CD14-positive monocyte (primary cell): Measurements from ENCODE around the gene RSRC1. TPM values are rescaled to one million over a fixed set of nuclear protein-coding genes. Genes with fewer than 3 reads are reported as not detected.

ENCODE experiments used
- DNase-seq, 3 donors: peaks; one replicate each; pipeline ENCODE4 v3.0.0-alpha.2; 2011 to 2022
- H2AFZ ChIP-seq: 2 replicates; pipeline ENCODE4 v1.6.0; 2012; ENCODE audit warnings: mild to moderate bottlenecking, low read depth, low read length, inconsistent platforms; ENCODE audit not compliant: insufficient read depth, poor library complexity, severe bottlenecking
- H3K27ac ChIP-seq, 2 donors: 1 replicate in 1 of 2; 2 replicates in 1 of 2; pipeline ENCODE4 v1.5.1; 2012 to 2013; ENCODE audit warnings: low read length in 2 of 2, control low read depth in 1 of 2, inconsistent platforms in 1 of 2, low read depth in 1 of 2, mild to moderate bottlenecking in 1 of 2
- H3K27me3 ChIP-seq, 2 donors: one replicate each; pipeline versions ENCODE4 v1.6.0 to v1.6.1; 2011 to 2013; ENCODE audit warnings: low read length in 2 of 2; ENCODE audit not compliant: control insufficient read depth in 2 of 2, insufficient read depth in 2 of 2
- H3K36me3 ChIP-seq, 2 donors: replicated peaks in 1 of 2; 1 replicate in 1 of 2; 2 replicates in 1 of 2; pipeline versions ENCODE4 v1.5.1 to v1.6.1; 2012 to 2013; ENCODE audit warnings: low read length in 2 of 2, control low read depth in 1 of 2, inconsistent platforms in 1 of 2, mild to moderate bottlenecking in 1 of 2; ENCODE audit not compliant: insufficient read depth in 2 of 2, control insufficient read depth in 1 of 2
- H3K4me1 ChIP-seq, 2 donors: 1 replicate in 1 of 2; 2 replicates in 1 of 2; pipeline versions ENCODE4 v1.5.1 to v1.6.1; 2012 to 2013; ENCODE audit warnings: low read length in 2 of 2, control low read depth in 1 of 2, inconsistent platforms in 1 of 2, mild to moderate bottlenecking in 1 of 2, moderate library complexity in 1 of 2; ENCODE audit not compliant: insufficient read depth in 2 of 2, control insufficient read depth in 1 of 2
- H3K4me2 ChIP-seq: replicated peaks from 2 replicates; pipeline ENCODE3; 2012; ENCODE audit warnings: low read length, moderate library complexity, mild to moderate bottlenecking; ENCODE audit not compliant: poor library complexity, severe bottlenecking; ENCODE audit errors: extremely low read depth
- H3K4me3 ChIP-seq, 3 experiments: fragments of 200-600 bp in 1 of 3; sonication (generic) in 1 of 3; replicated peaks in 1 of 3; 1 replicate in 2 of 3; 2 replicates in 1 of 3; pipeline ENCODE4 v1.5.1; 2011 to 2013; ENCODE audit warnings: low read length in 3 of 3, mild to moderate bottlenecking in 3 of 3, control low read depth in 2 of 3, low read depth in 2 of 3, inconsistent platforms in 1 of 3, moderate library complexity in 1 of 3
- H3K79me2 ChIP-seq: 2 replicates; pipeline ENCODE4 v1.6.0; 2012; ENCODE audit warnings: mild to moderate bottlenecking, control low read depth, inconsistent platforms, low read length, moderate library complexity; ENCODE audit not compliant: insufficient read depth
- H3K9ac ChIP-seq: 2 replicates; pipeline ENCODE4 v1.6.0; 2017; ENCODE audit warnings: low read length, mild to moderate bottlenecking; ENCODE audit not compliant: insufficient read depth, poor library complexity, severe bottlenecking
- H3K9me3 ChIP-seq, 2 donors: replicated peaks in 1 of 2; 1 replicate in 1 of 2; 2 replicates in 1 of 2; pipeline versions ENCODE4 v1.5.1 to v1.6.1; 2012 to 2013; ENCODE audit warnings: low read length in 2 of 2, control low read depth in 1 of 2; ENCODE audit not compliant: control insufficient read depth in 1 of 2, insufficient read depth in 1 of 2
- H4K20me1 ChIP-seq: 2 replicates; pipeline ENCODE4 v1.6.0; 2012; ENCODE audit warnings: mild to moderate bottlenecking, low read length, control low read depth, moderate library complexity; ENCODE audit not compliant: insufficient read depth
- H3K27ac Mint-ChIP-seq, 7 donors: one replicate each; pipeline ENCODE4 v1.8.0; 2020; ENCODE audit warnings: mild to moderate bottlenecking in 7 of 7, mixed read lengths in 7 of 7, moderate library complexity in 6 of 7, inconsistent platforms in 2 of 7
- H3K27me3 Mint-ChIP-seq, 3 donors: one replicate each; pipeline ENCODE4 v1.8.0; 2021 to 2022; ENCODE audit warnings: low read depth in 3 of 3, mild to moderate bottlenecking in 3 of 3, mixed read lengths in 3 of 3, moderate library complexity in 3 of 3, inconsistent platforms in 1 of 3
- H3K36me3 Mint-ChIP-seq, 2 donors: one replicate each; pipeline ENCODE4 v1.8.0; 2020; ENCODE audit warnings: mixed read lengths in 2 of 2, inconsistent platforms in 1 of 2, mild to moderate bottlenecking in 1 of 2
- H3K4me1 Mint-ChIP-seq: one replicate; pipeline ENCODE4 v1.8.0; 2020; ENCODE audit warnings: mild to moderate bottlenecking, mixed read lengths
- H3K4me3 Mint-ChIP-seq, 2 donors: one replicate each; pipeline ENCODE4 v1.8.0; 2020; ENCODE audit warnings: mild to moderate bottlenecking in 2 of 2, mixed read lengths in 2 of 2, moderate library complexity in 1 of 2
- H3K9me3 Mint-ChIP-seq, 7 donors: one replicate each; pipeline ENCODE4 v1.8.0; 2020 to 2022; ENCODE audit warnings: mixed read lengths in 7 of 7, mild to moderate bottlenecking in 6 of 7, moderate library complexity in 6 of 7, inconsistent platforms in 2 of 7
- WGBS: methylation state at CpG from one replicate; pipeline ENCODE4 v1.1.5; 2013; ENCODE audit warnings: missing lambda C conversion rate; ENCODE audit not compliant: insufficient coverage; 5-methylcytosine and 5-hydroxymethylcytosine counted together
- intact Hi-C, 2 donors: fragments of 100-400 bp; cut with micrococcal nuclease; formaldehyde crosslinking; loops; one replicate each; pipeline versions ENCODE4 v1.15.0 to v1.15.1; 2023
- polyA plus RNA-seq, 3 donors: library from polyadenylated mRNA; depleted of rRNA in 1 of 3; unstranded in 2 of 3; stranded (reverse) in 1 of 3; fragments of 300-500 nt in 2 of 3; fragments of >200 nt in 1 of 3; fragmentation: Illumina TruSeq in 2 of 3; gene quantifications; 1 replicate in 2 of 3; 2 replicates in 1 of 3; pipeline ENCODE4 v1.2.3, GENCODE V29; 2012 to 2021
- TF ChIP-seq, protein P1 (sequence below): fragments of 200-600 bp; IDR thresholded peaks from one replicate; pipeline ENCODE4 v1.8.0; 2022; ENCODE audit warnings: antibody characterized with exemption, mild to moderate bottlenecking

The RSRC1 gene
- polyA plus RNA-seq, 3 donors, result 6.6 to 31.7 (median 15.1) TPM

DNA sequence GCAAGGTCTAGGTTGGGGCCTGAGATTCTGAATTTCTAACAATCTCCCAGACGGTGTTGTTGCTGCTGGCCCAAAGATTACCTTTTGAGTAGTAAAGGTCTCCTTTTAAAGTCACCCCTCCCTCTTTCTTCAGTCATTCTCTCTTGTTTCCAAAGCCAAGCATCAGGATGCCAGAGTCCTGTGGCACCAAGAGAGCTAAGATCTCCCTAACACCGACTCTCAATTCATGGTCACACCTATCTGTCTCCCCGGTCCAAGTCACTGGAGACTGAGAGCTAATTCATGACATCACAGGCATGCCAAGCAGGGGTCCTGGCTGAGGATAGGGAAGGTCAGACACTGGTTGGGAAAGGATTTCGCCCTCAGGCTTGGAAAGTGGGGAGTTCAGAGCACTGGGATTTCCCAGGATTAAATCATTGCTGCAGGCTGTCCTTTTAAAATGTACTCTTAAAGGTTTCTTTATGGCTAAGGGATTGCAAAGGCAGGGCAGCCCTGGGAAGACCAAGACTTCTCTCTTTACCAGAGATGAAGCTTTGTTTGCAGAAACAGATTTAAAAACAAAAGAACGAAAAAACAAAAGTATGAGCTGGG lies 11.0 kb upstream of the RSRC1 start:
- peak overlapping the region in 1 of 3 experiments; percentile 90 for H3K4me3 ChIP-seq
- peak overlapping the region in 1 of 2 donors; percentile 99 for H3K4me3 Mint-ChIP-seq
- no peak overlapping the region for H3K27ac Mint-ChIP-seq

DNA sequence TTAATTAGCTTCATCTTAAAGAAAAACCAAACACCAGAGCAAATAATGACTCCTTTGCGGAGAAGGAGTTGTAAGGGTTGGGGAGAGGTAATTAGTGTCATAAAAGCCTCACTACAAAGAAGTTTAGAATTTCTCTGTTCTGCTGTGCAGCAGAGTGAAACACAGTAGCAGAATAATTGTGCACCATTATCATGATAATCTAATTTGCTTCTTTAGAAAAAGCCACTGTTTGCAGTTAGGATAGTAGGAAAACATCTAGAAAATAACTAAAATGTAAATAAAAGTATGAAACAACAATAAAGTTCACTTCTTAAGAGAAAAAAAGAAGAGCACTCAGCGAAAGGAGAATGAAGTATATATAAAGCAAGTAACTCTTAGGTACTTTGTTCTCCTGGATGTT lies 9.2 kb upstream of the RSRC1 start:
- TF ChIP-seq, protein P1, sequence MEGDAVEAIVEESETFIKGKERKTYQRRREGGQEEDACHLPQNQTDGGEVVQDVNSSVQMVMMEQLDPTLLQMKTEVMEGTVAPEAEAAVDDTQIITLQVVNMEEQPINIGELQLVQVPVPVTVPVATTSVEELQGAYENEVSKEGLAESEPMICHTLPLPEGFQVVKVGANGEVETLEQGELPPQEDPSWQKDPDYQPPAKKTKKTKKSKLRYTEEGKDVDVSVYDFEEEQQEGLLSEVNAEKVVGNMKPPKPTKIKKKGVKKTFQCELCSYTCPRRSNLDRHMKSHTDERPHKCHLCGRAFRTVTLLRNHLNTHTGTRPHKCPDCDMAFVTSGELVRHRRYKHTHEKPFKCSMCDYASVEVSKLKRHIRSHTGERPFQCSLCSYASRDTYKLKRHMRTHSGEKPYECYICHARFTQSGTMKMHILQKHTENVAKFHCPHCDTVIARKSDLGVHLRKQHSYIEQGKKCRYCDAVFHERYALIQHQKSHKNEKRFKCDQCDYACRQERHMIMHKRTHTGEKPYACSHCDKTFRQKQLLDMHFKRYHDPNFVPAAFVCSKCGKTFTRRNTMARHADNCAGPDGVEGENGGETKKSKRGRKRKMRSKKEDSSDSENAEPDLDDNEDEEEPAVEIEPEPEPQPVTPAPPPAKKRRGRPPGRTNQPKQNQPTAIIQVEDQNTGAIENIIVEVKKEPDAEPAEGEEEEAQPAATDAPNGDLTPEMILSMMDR, result no peak
- H3K4me3 Mint-ChIP-seq, result peak overlapping the region in 1 of 2 donors; percentile 84
- Histone ChIP-seq H3K79me2 (no peaks in the 10 kb centered on the region), H3K4me2 (no peak overlapping the region), H3K4me1 (peaks cover 48 to 53% of the 10 kb centered on the region in 2 donors), H3K9ac (no peak overlapping the region), H3K27me3 (peaks cover 82 to 92% of the 10 kb centered on the region in 2 donors), H2AFZ (no peak overlapping the region), H4K20me1 (no peaks in the 10 kb centered on the region), H3K27ac (no peak overlapping the region), H3K4me3 (no peak overlapping the region), H3K36me3 (no peaks in the 10 kb centered on the region), H3K9me3 (peaks cover under 1 to 38% of the 10 kb centered on the region in 2 donors)
- H3K27ac Mint-ChIP-seq, result no peak overlapping the region
- DNase-seq, result no peak
- peaks cover 0 to 48% (median 39%) of the 10 kb centered on the region in 7 donors for H3K9me3 Mint-ChIP-seq
- WGBS, result no CpG with 5 or more reads among the region's 2 CpGs
- H3K36me3 Mint-ChIP-seq, result peaks cover 9 to 31% of the 10 kb centered on the region in 2 donors
- peaks cover 84 to 94% (median 88%) of the 10 kb centered on the region in 3 donors for H3K27me3 Mint-ChIP-seq
- intact Hi-C loops, result no loop called here
- peaks cover 59% of the 10 kb centered on the region for H3K4me1 Mint-ChIP-seq

More for the DNA sequence above, 11.0 kb upstream of the RSRC1 start:
- Mint-ChIP-seq H3K27me3 (peaks cover 89 to 94% (median 90%) of the 10 kb centered on the region in 3 donors), H3K9me3 (peaks cover 0 to 53% (median 36%) of the 10 kb centered on the region in 7 donors), H3K36me3 (peaks cover 9 to 30% of the 10 kb centered on the region in 2 donors), H3K4me1 (peaks cover 60% of the 10 kb centered on the region)
- no peak overlapping the region for H3K9ac ChIP-seq
- 0% methylated on average over 1 of the region's 5 CpGs for WGBS
- peaks cover 53 to 58% of the 10 kb centered on the region in 2 donors for H3K4me1 ChIP-seq
- intact Hi-C loops, result loop anchor here in 1 of 2 donors (10.0 kb wide), 1 partner anchor 336 kb away; no protein-coding TSS in a partner anchor
- TF ChIP-seq, protein P1, result no peak
- H3K9me3 ChIP-seq, result peaks cover 9 to 52% of the 10 kb centered on the region in 2 donors
- no peaks in the 10 kb centered on the region for H3K36me3 ChIP-seq
- peaks cover 84 to 92% of the 10 kb centered on the region in 2 donors for H3K27me3 ChIP-seq
- no peak overlapping the region for H2AFZ ChIP-seq
- no peaks in the 10 kb centered on the region for H3K79me2 ChIP-seq
- H3K4me2 ChIP-seq, result peak overlapping the region; percentile 97
- H3K27ac ChIP-seq, result no peak overlapping the region
- no peak for DNase-seq
- no peaks in the 10 kb centered on the region for H4K20me1 ChIP-seq
